Measurements from ENCODE around the gene ZDHHC3.

ZDHHC3 gene

DNA sequence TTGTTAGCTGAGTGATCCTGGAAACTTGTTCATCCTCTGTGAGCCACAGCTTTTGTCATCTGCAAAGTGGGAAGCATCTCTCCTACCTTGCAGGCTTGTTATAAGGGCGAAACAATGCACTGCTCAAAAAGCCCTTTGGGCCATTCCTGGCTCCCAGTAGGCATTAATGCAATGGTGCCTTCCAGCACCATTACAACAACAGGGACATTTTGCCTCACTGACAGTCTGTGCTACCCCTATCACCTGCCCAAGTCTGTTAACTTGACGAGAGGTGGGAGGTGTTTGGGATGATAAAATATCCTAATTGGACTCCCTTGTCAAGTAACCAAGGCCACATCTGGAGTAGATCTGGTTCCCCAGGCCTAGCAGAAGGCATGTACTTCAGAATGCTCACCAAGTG, 44.2 kb downstream of the ZDHHC3 start:
- Histone ChIP-seq H3K4me2 (ENCODE audit: low read length, poor library complexity, severe bottlenecking) (no peak overlapping the region), H2AFZ (ENCODE audit: low read depth, low read length) (no peak overlapping the region)
- no peak for DNase-seq

DNA sequence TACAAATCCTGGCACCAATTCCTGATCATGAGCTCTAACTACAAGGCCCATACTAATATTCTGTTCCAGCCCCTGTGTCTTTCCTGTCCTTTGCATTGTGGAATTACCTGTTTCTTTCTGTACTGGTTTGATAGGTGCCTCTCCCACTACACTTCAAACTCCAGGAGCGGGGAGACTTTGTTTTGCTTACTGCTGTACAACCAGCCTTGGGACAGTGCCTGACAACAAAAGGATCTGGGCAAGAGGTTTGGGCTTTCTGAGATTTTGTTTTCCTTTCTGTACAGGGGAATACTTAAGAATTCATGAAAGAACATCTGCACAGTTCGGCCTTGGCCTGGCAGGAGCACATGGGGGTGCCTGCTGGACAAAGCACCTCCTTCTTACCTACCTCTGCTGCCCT, 45.1 kb downstream of the ZDHHC3 start:
- Histone ChIP-seq H3K27me3 (ENCODE audit: control insufficient read depth in 1 of 2, insufficient read depth in 1 of 2, low read length in 2 of 2) (no peaks in the 10 kb centered on the region), H3K23ac (ENCODE audit: low read length in 2 of 2) (no peak overlapping the region), H2BK5ac (ENCODE audit: low read depth, low read length, poor library complexity, severe bottlenecking) (no peak overlapping the region), H3K4me3 (ENCODE audit: insufficient read depth in 1 of 2, low read depth in 1 of 2, low read length in 2 of 2) (no peak overlapping the region), H4K8ac (ENCODE audit: low read length) (no peak overlapping the region), H2BK120ac (ENCODE audit: low read depth, low read length) (no peak overlapping the region), H2AK5ac (ENCODE audit: low read length, severe bottlenecking) (no peak overlapping the region), H3K4ac (ENCODE audit: low read depth in 1 of 2, low read length in 2 of 2) (no peak overlapping the region), H3K36me3 (ENCODE audit: control insufficient read depth in 1 of 2, insufficient read depth in 2 of 2, low read depth in 1 of 2, low read length in 2 of 2) (peaks cover 76 to 87% of the 10 kb centered on the region in 2 experiments), H3K27ac (ENCODE audit: low read length, poor library complexity, severe bottlenecking) (no peak overlapping the region), H3K14ac (ENCODE audit: low read length in 2 of 2) (no peak overlapping the region), H2AFZ (ENCODE audit: low read depth, low read length) (no peak overlapping the region), H3K79me1 (replicated peaks; ENCODE audit: low read length, poor library complexity, severe bottlenecking) (peaks cover 21% of the 10 kb centered on the region), H3K4me1 (ENCODE audit: control insufficient read depth, insufficient read depth, low read depth, low read length) (no peaks in the 10 kb centered on the region), H4K91ac (ENCODE audit: low read length) (no peak overlapping the region), H3K9ac (ENCODE audit: low read length) (no peak overlapping the region), H3K4me2 (ENCODE audit: low read length, poor library complexity, severe bottlenecking) (no peak overlapping the region), H3K9me3 (ENCODE audit: control insufficient read depth, low read length) (no peaks in the 10 kb centered on the region), H2BK15ac (ENCODE audit: low read depth, poor library complexity, severe bottlenecking) (no peak overlapping the region), H3K18ac (ENCODE audit: low read depth in 1 of 2, low read length in 2 of 2) (no peak overlapping the region), H2BK12ac (ENCODE audit: low read length in 2 of 2) (no peak overlapping the region)
- DNase-seq: no peak
- 100% methylated on average over 2 of the region's 2 CpGs for WGBS

More for the DNA sequence above, 44.2 kb downstream of the ZDHHC3 start:
- Histone ChIP-seq H3K9me3 (ENCODE audit: control insufficient read depth, low read length) (no peaks in the 10 kb centered on the region), H3K4me1 (ENCODE audit: control insufficient read depth, insufficient read depth, low read depth, low read length) (no peaks in the 10 kb centered on the region), H3K4ac (ENCODE audit: low read depth in 1 of 2, low read length in 2 of 2) (no peak overlapping the region), H3K27ac (ENCODE audit: low read length, poor library complexity, severe bottlenecking) (no peak overlapping the region), H4K8ac (ENCODE audit: low read length) (no peak overlapping the region), H3K4me3 (ENCODE audit: insufficient read depth in 1 of 2, low read depth in 1 of 2, low read length in 2 of 2) (no peak overlapping the region), H2BK5ac (ENCODE audit: low read depth, low read length, poor library complexity, severe bottlenecking) (no peak overlapping the region), H3K36me3 (ENCODE audit: control insufficient read depth in 1 of 2, insufficient read depth in 2 of 2, low read depth in 1 of 2, low read length in 2 of 2) (peaks cover 69 to 86% of the 10 kb centered on the region in 2 experiments), H4K91ac (ENCODE audit: low read length) (no peak overlapping the region), H2BK15ac (ENCODE audit: low read depth, poor library complexity, severe bottlenecking) (no peak overlapping the region), H3K79me1 (replicated peaks; ENCODE audit: low read length, poor library complexity, severe bottlenecking) (peaks cover 21% of the 10 kb centered on the region), H3K23ac (ENCODE audit: low read length in 2 of 2) (no peak overlapping the region), H3K18ac (ENCODE audit: low read depth in 1 of 2, low read length in 2 of 2) (no peak overlapping the region), H2AK5ac (ENCODE audit: low read length, severe bottlenecking) (no peak overlapping the region), H2BK120ac (ENCODE audit: low read depth, low read length) (no peak overlapping the region), H3K14ac (ENCODE audit: low read length in 2 of 2) (no peak overlapping the region), H3K27me3 (ENCODE audit: control insufficient read depth in 1 of 2, insufficient read depth in 1 of 2, low read length in 2 of 2) (no peaks in the 10 kb centered on the region), H2BK12ac (ENCODE audit: low read length in 2 of 2) (no peak overlapping the region), H3K9ac (ENCODE audit: low read length) (no peak overlapping the region)
- WGBS: 100% methylated on average over 1 of the region's 2 CpGs

DNA sequence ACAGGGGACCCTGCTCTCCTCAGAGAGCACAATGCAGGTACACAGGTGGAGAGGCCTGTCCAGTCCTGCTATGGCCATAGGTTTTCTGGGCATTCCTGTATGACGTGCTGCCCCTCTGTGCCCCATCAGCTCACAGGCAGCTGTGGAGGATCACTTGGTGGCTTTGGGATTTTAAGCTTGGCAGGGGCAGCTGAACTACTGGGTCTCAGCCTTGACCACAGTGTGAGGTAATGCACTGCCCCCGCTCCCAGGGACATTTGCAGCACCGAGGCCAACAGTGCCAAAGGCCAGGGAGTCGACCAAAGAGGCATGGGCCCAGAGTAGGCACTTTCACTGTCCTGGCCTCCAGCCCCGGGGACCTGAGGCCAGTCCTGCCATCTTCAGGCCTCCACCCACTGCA, 46.2 kb downstream of the ZDHHC3 start:
- H3K4me1 ChIP-seq (ENCODE audit: control insufficient read depth, insufficient read depth, low read depth, low read length): no peaks in the 10 kb centered on the region
- no peak overlapping the region for H2BK15ac ChIP-seq (ENCODE audit: low read depth, poor library complexity, severe bottlenecking)
- H3K4ac ChIP-seq (ENCODE audit: low read depth in 1 of 2, low read length in 2 of 2): no peak overlapping the region
- no peaks in the 10 kb centered on the region for H3K27me3 ChIP-seq (ENCODE audit: control insufficient read depth in 1 of 2, insufficient read depth in 1 of 2, low read length in 2 of 2)
- H2BK12ac ChIP-seq (ENCODE audit: low read length in 2 of 2): no peak overlapping the region
- H3K23ac ChIP-seq (ENCODE audit: low read length in 2 of 2): no peak overlapping the region
- DNase-seq: no peak
- no peak overlapping the region for H2BK5ac ChIP-seq (ENCODE audit: low read depth, low read length, poor library complexity, severe bottlenecking)
- WGBS: 97% methylated on average over 5 of the region's 5 CpGs
- no peak overlapping the region for H3K18ac ChIP-seq (ENCODE audit: low read depth in 1 of 2, low read length in 2 of 2)
- H2AK5ac ChIP-seq (ENCODE audit: low read length, severe bottlenecking): no peak overlapping the region
- H3K9ac ChIP-seq (ENCODE audit: low read length): no peak overlapping the region
- H2AFZ ChIP-seq (ENCODE audit: low read depth, low read length): no peak overlapping the region
- H3K4me3 ChIP-seq (ENCODE audit: insufficient read depth in 1 of 2, low read depth in 1 of 2, low read length in 2 of 2): no peak overlapping the region
- H3K27ac ChIP-seq (ENCODE audit: low read length, poor library complexity, severe bottlenecking): no peak overlapping the region
- H2BK120ac ChIP-seq (ENCODE audit: low read depth, low read length): no peak overlapping the region
- H3K4me2 ChIP-seq (ENCODE audit: low read length, poor library complexity, severe bottlenecking): no peak overlapping the region
- H4K91ac ChIP-seq (ENCODE audit: low read length): no peak overlapping the region
- no peak overlapping the region for H4K8ac ChIP-seq (ENCODE audit: low read length)
- peaks cover 79 to 87% of the 10 kb centered on the region in 2 experiments for H3K36me3 ChIP-seq (ENCODE audit: control insufficient read depth in 1 of 2, insufficient read depth in 2 of 2, low read depth in 1 of 2, low read length in 2 of 2)
- H3K79me1 ChIP-seq (replicated peaks; ENCODE audit: low read length, poor library complexity, severe bottlenecking): peaks cover 17% of the 10 kb centered on the region
- no peaks in the 10 kb centered on the region for H3K9me3 ChIP-seq (ENCODE audit: control insufficient read depth, low read length)
- H3K14ac ChIP-seq (ENCODE audit: low read length in 2 of 2): no peak overlapping the region

DNA sequence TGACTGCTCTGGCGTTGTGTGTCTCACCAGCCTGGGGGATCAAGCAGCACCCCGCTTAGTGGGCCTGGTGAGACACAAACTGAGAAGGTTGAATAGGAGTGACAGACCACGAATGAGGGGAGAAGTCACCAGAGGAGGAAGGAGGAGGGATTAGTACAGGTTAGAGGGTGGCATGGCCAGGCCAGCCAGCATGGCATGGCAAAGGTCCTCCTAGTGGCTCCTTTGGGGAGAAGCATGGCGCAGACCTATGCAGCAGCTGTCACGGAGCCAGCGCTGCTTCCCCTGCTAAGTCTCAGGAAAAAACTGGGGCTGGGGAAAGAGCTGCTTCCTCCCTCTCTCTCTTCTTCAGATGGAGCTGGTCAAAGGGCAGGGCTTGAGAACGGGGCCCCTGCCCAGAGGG, 48.6 kb downstream of the ZDHHC3 start:
- H3K36me3 ChIP-seq (ENCODE audit: control insufficient read depth in 1 of 2, insufficient read depth in 2 of 2, low read depth in 1 of 2, low read length in 2 of 2): peaks cover 68 to 79% of the 10 kb centered on the region in 2 experiments
- no peaks in the 10 kb centered on the region for H3K9me3 ChIP-seq (ENCODE audit: control insufficient read depth, low read length)
- H3K9ac ChIP-seq (ENCODE audit: low read length): no peak overlapping the region
- H2AK5ac ChIP-seq (ENCODE audit: low read length, severe bottlenecking): no peak overlapping the region
- no peak overlapping the region for H2BK12ac ChIP-seq (ENCODE audit: low read length in 2 of 2)
- H4K8ac ChIP-seq (ENCODE audit: low read length): no peak overlapping the region
- no peak overlapping the region for H3K18ac ChIP-seq (ENCODE audit: low read depth in 1 of 2, low read length in 2 of 2)
- 98% methylated on average over 6 of the region's 7 CpGs for WGBS
- H3K27ac ChIP-seq (ENCODE audit: low read length, poor library complexity, severe bottlenecking): no peak overlapping the region
- no peak overlapping the region for H2BK15ac ChIP-seq (ENCODE audit: low read depth, poor library complexity, severe bottlenecking)
- H4K91ac ChIP-seq (ENCODE audit: low read length): no peak overlapping the region
- no peaks in the 10 kb centered on the region for H3K27me3 ChIP-seq (ENCODE audit: control insufficient read depth in 1 of 2, insufficient read depth in 1 of 2, low read length in 2 of 2)
- no peak overlapping the region for H3K4me2 ChIP-seq (ENCODE audit: low read length, poor library complexity, severe bottlenecking)
- no peak overlapping the region for H2BK5ac ChIP-seq (ENCODE audit: low read depth, low read length, poor library complexity, severe bottlenecking)
- H3K23ac ChIP-seq (ENCODE audit: low read length in 2 of 2): no peak overlapping the region
- DNase-seq: no peak
- H3K14ac ChIP-seq (ENCODE audit: low read length in 2 of 2): no peak overlapping the region
- H3K4me3 ChIP-seq (ENCODE audit: insufficient read depth in 1 of 2, low read depth in 1 of 2, low read length in 2 of 2): peak overlapping the region in 1 of 2 experiments; percentile 10
- H2AFZ ChIP-seq (ENCODE audit: low read depth, low read length): no peak overlapping the region
- no peak overlapping the region for H2BK120ac ChIP-seq (ENCODE audit: low read depth, low read length)
- H3K4me1 ChIP-seq (ENCODE audit: control insufficient read depth, insufficient read depth, low read depth, low read length): no peaks in the 10 kb centered on the region
- H3K79me1 ChIP-seq (replicated peaks; ENCODE audit: low read length, poor library complexity, severe bottlenecking): peaks cover 1% of the 10 kb centered on the region
- H3K4ac ChIP-seq (ENCODE audit: low read depth in 1 of 2, low read length in 2 of 2): no peak overlapping the region

Data from mesenchymal stem cell (in vitro differentiated cells and primary cell).